Measurements from ENCODE around the gene RCAN3.
"Not testable (repeated sequence)": the region's sequence is repeated elsewhere in the genome, so short reads cannot be mapped to it uniquely, and the experiment has no call there.

Gene RCAN3

DNA sequence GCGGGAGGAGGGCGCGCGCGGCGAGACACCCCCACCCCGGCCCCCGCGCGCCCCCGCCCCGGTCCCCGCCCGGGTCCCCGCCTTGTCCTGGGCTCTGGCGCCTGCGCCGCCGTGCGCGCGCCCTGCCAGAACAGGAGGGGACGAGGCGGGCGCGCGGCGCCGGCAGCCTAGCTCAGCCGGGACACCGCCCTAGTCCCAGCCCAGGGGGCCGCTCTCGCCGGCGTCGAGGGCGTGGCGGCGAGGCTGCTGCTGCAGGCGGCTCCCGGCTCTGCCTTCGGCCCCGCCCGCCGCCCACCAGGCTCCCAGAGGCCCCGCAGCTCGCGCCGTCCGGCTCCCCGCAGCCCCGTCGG is at the start of gene RCAN3:
Gene RCAN3, plus strand, starts transcription at position 128 of the 350 bp plus-strand sequence. CDS start 11,537 bp downstream, outside the sequence.
- no peak for DNase-seq

DNA sequence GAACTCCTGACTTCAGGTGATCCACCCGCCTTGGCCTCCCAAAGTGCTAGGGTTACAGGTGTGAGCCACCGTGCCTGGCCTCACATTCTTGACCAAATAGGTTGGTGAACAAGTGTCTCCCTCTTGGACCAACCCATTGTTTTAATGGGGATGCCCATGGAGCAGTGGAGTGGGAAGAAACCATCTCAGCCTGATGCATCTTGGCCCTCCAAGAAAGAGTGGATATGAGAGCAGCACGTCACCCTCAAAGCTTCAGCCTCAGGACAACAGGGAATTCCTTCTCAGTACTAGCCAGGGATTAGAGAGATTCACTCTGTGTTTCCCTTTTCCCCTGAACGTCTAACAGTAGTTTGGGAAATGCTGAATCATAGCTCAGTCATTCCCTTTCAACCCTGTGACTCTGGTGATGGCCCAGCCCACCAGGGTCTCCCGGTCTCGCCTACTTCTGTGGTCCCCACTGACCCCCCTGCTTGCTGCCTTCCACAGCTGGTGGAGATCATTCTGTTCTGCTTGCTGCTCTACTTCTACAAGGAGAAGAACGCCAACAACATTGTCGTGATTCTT is 49.6 kb upstream of the RCAN3 start:
- DNase-seq, result no peak

DNA sequence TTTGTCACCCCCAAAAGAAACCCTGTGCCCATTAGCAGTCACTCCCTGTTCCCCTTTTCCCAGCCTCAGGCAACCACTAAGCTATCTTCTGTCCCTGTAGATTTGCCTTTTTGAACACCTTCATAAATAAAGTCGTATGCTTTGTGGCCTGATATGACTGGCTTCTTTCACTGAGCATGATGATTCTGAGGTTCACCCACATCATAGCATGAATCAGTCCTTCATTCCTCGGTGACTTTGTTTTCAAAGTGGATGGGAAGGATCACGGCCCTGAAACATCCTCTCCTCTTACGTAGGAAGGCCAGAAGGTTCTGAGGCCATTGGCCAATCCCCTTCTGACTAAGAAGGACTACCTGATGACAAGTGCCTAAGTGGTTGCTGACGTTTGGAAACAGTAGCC is 48.0 kb upstream of the RCAN3 start:
- DNase-seq, result no peak

DNA sequence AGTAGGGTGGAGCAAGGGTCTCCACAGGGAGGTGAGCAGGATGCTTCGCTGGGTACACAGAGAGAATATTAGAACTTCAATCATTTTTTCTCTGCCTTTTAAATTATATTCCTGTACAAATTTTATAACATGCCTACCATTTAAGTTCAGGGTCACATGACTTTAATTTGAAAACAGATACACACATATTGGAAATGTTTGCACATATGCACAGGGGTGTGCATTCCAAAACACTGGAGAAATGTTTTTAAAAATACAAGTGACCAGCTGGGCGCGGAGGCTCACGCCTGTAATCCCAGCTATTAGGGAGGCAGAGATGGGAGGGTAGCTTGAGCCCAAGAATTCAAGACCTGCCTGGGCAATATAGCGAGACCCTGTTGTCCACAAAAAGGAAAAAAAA is 47.4 kb upstream of the RCAN3 start:
- no peak for DNase-seq

DNA sequence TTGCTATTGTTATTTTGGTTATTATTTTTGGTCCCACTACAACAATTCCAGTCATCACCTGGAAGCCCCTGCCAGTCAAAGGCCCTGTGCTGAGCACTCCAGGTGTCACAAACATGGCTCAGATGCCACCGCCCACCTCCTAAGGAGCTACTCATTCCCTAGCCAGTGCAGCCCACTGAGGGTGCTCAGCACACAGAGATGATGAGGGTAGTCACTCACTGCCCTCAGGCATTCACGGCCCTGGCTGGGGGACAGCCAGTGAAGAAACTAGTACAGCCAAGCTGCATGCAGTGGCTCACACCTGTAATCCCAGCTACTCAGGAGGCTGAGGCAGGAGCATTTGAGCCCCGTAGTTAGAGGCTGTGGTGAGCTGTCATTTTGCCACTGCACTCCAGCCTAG is 44.8 kb upstream of the RCAN3 start:
- no peak for DNase-seq

DNA sequence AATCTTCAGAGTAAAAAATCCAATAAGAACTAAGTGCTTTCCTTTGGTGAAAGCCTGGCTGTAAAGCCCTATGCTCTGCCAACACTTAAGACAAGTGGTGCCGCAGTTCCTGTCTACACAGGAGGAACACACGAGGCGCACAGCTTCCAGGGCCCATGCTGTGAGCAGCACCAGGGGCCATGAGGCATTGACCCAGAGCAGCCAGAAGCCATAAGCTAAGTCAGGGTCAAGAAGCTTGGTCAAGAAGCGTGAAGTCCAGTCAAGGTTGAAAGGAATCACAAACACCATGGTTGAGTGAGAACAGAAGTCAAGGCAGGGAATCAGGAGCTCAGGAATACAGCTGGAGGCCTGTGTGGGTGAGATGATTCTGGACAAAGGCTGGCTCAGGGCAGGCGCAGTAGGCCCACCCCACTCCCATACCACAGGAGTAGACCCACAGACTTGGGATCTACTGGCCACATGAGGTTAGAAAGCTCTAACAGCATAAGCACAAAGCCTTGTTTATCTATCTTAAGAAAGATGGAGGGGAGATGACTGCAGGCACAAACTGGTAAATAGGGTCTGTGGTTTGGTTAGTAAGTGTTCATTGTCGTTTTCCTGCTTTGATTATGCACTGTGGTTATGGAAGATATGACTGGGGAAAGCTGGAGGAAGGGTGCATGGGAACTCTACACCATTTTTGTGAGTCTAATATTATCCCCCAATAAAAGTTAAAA is 42.9 kb upstream of the RCAN3 start:
- no peak for DNase-seq

DNA sequence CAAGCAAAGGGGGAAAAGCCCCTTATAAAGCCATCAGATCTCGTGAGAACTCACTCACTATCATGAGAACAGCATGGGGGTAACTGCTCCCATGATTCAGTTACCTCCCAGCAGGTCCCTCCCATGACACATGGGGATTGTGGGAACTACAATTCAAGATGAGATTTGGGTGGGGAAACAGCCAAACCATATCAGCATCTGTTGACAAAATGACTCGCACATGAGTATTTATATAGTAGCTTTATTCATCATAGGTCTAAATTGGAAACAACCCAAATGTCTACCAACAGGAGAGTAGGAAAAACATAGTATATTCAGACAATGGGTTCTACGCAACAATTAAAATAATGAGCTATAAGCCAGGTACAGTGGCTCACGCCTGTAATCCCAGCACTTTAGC is 40.5 kb upstream of the RCAN3 start:
- not testable (repeated sequence) for DNase-seq

DNA sequence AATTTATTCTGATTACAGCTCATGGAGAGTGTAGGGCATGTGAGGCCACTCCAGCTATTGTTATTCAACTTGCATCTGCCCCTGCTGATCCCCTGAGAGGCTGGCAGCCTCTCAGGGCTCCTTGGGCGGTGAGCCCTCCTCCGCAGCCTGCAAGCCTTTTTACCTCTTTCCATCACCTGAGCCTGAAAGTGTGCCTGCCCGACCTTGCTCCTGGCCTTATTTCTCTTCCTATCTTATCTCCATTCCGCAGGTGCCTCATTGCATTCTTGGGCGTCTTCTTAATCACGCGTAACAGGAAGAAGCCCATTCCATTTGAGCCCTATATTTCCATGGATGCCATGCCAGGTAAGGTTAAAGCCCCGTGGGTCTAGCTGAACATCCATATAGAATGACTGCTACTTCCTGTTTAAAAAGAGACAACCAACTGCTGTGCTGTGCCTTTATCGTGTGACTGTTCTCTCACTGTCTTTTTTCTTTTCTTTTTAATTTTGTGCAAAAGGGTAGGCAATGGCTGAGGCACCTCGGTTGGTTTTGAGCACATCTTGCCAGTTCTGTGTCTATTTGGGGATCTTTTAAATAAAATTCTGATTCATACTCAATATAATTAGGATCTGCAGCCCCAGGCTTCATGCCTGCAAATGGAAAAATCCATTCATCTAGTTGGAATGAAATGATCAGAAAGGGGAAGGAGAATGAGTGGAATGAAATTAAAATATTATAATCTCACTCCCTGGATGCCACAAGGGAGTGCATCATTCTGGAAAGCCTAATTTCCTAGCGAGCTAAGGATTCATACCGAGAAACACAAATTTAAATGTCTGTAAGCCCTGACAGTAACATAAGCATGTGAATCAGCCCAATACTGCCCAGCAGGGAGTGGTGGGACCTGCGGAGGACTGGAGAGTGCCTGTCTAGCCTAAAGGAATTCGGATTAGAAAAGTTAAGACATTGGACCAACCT is 38.6 kb upstream of the RCAN3 start:
- no peak for DNase-seq

DNA sequence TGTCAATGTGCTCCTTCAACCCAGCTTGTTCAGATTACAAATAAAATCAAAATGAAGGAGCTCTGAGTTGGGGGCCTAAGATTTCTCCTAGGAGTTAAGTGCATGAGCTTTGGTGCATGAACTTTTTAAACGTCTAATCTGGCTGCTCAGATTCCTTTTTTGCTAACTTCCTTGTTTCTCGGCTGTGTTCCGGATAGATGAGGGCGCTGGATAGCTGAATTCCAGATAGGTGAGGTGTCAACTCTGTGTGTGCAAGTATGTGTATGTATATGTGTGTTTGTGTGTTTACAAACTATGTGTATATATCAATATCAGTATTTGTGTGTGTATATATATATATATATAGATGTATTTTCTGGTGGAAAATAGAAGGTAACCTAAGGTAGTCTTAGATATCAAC is 37.5 kb upstream of the RCAN3 start:
- DNase-seq, result no peak

DNA sequence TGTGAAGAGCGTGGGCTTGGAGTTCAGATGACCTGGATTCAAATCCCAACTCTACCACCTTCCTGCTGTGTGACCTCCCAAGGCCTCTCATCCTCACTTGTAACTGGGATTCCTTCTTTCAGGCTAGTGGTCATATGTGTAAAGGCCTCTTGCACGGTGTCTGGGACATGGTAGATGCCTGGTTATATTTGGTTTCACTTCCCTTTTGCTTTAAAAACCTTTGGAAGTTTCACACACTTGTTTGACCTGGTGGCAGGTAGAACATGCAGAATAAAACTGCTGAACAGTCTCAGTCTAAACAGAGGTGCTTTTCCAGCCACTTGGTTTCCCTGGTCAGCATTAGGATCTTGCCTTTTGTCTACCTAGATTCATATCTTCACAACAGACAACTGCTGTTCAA is 37.0 kb upstream of the RCAN3 start:
- no peak for DNase-seq

DNA sequence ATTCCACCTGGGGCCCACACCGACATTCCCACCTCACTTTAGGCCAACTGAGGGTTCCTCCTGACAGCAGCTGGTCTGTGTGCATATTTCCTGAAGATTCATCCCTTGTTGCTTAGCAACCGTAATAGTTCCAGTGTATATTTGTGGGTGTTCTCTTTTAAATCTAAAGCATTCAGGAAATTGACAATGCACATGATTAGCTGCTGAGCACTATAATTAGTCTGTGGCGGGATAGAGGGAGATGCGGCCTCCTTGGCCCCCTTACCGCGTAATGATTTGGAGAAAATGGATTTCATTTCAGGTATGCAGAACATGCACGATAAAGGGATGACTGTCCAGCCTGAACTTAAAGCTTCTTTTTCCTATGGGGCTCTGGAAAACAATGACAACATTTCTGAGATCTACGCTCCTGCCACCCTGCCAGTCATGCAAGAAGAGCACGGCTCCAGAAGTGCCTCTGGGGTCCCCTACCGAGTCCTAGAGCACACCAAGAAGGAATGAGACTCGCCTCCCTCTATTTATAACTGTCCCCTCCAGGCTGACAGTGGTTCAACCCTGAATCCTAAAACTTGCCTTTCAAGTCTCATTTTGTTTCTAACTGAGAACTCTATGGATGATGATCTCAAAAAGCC is 33.8 kb upstream of the RCAN3 start:
- DNase-seq, result no peak

DNA sequence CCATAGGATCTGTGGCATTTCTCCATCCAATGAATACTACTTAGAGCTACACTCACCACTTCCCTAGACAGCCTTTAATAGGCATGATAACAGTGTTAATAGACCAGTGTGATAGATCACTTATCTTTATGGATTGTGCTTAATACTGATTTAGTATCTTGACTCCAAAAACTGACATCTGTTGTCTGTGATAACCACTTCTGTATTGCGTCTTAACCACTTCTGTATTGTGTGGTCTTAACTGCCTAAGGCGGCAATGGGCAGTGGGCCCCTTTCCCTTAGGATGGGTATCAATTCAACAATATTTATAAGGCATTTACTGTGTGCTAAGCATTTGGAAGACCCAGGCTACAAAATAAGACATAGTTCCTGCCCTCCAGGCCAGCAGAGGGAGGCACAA is 32.0 kb upstream of the RCAN3 start:
- no peak for DNase-seq

DNA sequence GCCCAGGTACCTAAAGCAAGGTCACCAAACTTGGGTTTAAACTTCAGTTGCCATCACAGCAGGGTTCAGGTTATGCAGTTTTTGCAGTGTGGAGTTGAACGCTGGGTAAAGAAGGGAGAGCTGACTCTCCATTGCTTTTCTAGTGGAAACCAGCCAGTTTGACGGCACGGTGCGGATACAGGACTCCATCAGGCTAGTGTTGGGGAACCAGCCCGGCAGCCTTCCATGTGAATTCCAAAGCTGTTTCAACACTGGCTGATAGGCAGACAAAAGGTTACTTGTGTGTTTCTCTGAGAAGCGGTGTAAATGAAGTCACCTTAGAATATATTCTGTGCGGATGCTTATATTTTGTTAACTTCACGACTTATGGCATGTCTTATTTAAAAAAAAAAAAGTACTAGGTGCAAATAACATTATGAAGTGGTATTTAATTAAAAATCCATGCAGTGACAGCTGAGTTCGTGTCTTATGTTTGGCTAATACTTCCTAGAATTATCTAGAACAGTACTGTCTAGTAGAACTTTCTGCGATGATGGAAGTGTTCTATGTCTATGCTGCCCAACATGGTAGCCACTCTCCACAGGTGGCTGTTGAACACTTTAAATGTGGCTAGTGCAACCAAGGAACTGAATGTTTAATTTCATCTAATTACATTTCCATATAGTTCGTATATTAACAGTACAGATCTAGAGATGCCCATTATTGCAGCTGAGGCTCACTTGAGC is 29.9 kb upstream of the RCAN3 start:
- no peak for DNase-seq

DNA sequence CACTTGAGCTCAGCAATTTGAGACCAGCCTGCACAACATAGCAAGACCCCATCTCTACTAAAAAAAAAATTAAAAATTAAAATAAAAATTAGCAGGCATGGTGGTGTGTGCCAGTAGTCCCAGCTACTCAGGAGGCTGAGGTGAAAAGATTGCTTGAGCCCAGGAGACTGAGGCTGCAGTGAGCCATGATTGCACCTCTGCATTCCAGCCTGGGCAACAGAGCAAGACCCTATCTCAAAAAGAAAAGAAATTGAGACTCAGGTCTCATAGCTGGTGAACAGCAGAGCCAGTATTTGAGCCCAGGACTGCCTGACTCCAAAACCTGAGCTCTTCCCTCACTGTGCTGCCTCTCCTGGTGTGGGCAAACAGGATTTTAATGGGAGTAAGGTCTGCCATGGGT is 28.4 kb upstream of the RCAN3 start:
- DNase-seq, result no peak

DNA sequence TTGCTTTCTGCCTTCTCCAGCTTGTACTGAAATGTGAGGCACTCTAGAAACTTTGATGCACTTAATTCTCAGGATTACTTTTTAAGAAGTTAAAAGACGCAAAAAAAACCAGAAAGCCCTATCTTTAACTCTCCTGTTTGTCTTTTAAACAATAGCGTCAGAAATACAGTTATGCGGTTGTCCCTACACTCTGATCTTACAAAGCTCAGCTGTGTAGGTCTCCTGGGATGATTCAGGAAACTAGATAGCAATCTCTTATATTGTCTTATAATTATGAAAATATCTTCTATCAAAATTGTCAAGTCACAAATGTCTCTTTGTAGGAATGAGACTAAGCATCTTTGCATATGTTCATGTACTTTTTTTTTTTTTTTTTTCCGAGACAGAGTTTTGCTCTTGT is 26.9 kb upstream of the RCAN3 start:
- no peak for DNase-seq

DNA sequence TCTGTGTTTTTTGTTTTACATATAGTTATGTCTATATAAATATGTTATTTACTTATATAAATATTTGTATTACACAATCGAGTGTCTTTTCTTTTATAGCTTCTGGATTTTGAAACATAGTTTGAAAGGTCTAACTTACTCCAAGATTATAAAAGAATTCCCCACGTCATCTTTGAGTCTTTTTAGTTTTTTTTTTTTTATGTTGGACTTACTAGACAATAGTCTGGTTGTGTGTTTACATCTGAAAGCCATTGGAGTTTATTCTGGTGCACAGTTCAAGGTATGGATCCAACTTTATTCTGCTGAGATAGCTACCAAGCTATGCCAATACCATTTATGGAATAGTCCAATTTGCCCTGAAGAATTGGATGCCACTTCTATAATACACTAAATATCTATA is 26.1 kb upstream of the RCAN3 start:
- DNase-seq, result no peak

DNA sequence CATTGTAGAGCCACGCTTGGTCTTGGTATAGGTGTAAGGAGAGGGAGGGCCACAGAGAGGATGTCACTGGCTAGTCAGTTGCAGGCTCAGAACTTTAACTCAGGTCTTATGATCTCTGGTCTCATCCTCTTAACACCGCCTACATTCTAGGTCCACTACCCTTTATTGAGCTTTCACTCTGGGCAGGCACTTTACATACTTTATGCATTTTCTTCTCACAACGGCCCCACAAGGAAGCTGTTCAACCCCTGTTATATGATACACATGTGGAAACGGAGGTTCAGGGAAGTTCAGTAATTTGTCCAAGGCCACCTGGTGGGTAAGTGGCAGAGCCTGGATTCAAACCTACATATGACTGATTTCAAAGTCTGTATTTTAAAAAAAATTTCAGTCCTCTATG is 25.3 kb upstream of the RCAN3 start:
- DNase-seq, result no peak

DNA sequence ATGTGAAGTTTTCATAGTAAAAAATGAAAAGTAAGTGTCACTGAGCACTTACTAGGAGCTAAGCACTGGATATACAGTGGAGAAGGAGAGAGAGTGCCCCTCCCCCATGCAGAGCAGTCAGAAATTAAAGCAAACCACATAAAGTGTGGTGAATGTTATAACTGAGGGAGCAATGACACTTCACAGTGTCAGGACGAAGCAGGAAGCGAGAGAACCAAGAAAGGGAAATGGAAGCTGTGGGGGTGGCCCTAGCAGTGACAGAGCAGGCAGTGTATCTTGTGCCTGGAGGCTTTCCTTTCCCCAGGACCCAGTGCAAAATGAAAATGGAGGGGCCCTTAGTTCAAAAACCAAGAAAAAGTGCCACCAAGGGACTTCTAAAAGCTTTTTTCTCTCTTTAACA is 21.5 kb upstream of the RCAN3 start:
- peak; percentile 75 for DNase-seq

DNA sequence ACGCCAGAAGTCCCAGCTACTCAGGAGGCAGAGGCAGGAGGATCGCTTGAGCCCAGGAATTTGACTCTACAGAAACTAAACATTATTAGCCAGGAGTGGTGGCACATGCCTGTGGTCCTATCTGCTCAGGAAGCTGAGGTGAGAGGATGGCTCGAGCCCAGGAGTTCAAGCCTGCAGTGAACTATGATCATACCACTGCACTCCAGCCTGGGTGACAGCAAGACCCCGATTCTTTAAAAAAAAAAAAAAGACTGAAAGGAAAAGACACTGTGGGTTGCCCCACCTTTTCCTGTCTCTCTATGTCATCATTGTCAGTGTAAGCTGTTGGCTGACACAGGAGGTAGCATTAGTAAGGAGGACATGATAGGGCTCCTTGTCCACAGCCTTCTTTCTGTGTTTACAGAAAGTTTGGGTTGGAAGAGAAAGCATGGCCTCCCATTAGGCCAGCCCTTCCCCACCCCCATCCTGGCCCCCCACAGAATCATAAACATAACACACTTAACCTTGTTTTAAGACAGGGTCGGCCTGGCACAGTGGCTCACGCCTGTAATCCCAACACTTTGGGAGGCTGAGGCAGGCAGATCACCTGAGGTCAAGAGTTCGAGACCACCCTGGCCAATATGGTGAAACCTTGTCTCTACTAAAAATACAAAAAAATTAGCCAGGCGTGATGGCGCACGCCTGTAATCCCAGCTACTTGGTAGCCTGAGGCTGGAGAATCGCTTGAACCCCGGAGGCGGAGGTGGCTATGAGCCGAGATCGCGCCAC is 20.6 kb upstream of the RCAN3 start:
- DNase-seq, result no peak

DNA sequence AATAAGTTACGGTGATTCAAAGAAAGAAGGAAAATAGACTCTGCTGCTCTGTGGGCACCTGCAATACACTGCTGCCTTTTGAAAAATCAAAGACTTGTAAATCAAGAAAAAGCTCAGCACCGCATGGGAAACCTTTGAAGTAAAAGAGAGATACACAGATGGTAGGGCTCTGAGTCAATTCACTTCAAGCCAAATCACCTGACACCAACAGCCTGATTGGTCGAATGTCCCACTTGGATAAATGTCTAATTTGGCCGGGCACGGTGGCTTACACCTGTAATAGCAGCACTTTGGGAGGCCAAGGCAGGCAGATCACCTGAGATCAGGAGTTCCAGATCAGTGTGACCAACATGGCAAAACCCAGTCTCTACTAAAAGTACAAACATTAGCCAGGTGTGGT is 19.2 kb upstream of the RCAN3 start:
- DNase-seq, result no peak

DNA sequence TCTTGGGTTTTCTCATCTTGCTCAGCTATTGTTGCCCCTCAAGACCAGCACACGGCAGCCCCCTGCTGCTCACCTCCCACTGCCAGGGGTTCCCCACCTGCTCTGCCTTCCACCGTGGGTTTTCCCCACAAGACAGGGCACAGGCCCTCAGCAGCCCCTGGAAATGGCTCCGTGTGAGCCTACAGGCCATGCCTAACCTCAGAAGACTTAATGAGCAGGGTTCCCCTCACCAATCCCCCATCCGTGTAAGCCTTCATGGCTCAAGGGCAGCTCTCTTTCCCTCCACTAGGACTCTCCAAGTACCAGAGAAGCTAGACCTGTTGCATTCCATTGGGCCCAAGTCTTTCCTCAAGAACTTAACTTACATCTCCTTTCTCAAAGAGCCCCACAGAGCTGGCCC is 18.4 kb upstream of the RCAN3 start:
- no peak for DNase-seq
